A673 (cell line): Measurements from ENCODE around the gene VTI1A. TPM values are rescaled to one million over a fixed set of nuclear protein-coding genes. Genes with fewer than 3 reads are reported as not detected.
A peak's percentile ranks its signal among the peaks of the same experiment; 100 is the strongest.

Experiments
- BruUV-seq: library from RNA; stranded (reverse); fragments of 400-500 nt; replicated peaks from 2 replicates; lab custom pipeline; 2021; lab: Mats Ljungman, UMichigan
- CTCF ChIA-PET: fragments of 300-600 bp; sonication (Branson Sonifier 250); formaldehyde crosslinking; loops from one replicate; lab custom pipeline; 2022; ENCODE audit warnings: antibody characterized with exemption; lab: Charles Lee
- POLR2A ChIA-PET: fragments of 300-600 bp; sonication (Branson Sonifier 250); formaldehyde crosslinking; loops from one replicate; lab custom pipeline; 2022; ENCODE audit warnings: antibody characterized with exemption; ENCODE audit not compliant: low non-redundant PET; lab: Charles Lee
- DNase-seq: peaks from one replicate; pipeline ENCODE4 v3.0.0-alpha.2; 2015; ENCODE audit warnings: low spot score
- H3K27ac ChIP-seq: fragments of 200-600 bp; sonication (generic); 2 replicates; pipeline ENCODE4 v1.5.1; 2016; ENCODE audit warnings: mixed run types, low read depth, mild to moderate bottlenecking, mixed read lengths, antibody characterized with exemption, low read length; ENCODE audit not compliant: poor library complexity, severe bottlenecking
- H3K27me3 ChIP-seq: fragments of 200-600 bp; sonication (generic); replicated peaks from 2 replicates; pipeline ENCODE4 v1.6.1; 2017; ENCODE audit warnings: mixed run types, low read depth, mild to moderate bottlenecking, mixed read lengths, antibody characterized with exemption, low read length; ENCODE audit not compliant: insufficient read depth, poor library complexity
- H3K36me3 ChIP-seq: fragments of 200-600 bp; sonication (generic); 2 replicates; pipeline ENCODE4 v1.6.1; 2016; ENCODE audit warnings: mixed run types, mild to moderate bottlenecking, mixed read lengths, antibody characterized with exemption, low read length; ENCODE audit not compliant: insufficient read depth, poor library complexity, severe bottlenecking
- H3K4me1 ChIP-seq: fragments of 200-600 bp; sonication (generic); 2 replicates; pipeline ENCODE4 v1.6.1; 2017; ENCODE audit warnings: mixed run types, mild to moderate bottlenecking, mixed read lengths, antibody characterized with exemption, low read length; ENCODE audit not compliant: insufficient read depth, poor library complexity, severe bottlenecking
- H3K4me3 ChIP-seq: fragments of 200-600 bp; sonication (generic); 2 replicates; pipeline ENCODE4 v1.5.1; 2016; ENCODE audit warnings: low read depth, mixed run types, mild to moderate bottlenecking, mixed read lengths, low read length; ENCODE audit not compliant: poor library complexity, severe bottlenecking
- H3K9me3 ChIP-seq: fragments of 200-600 bp; sonication (generic); 2 replicates; pipeline ENCODE4 v1.6.1; 2016; ENCODE audit warnings: mixed run types, low read depth, mild to moderate bottlenecking, mixed read lengths, antibody characterized with exemption, low read length; ENCODE audit not compliant: poor library complexity, severe bottlenecking
- CTCF ChIP-seq: fragments of 300-800, 200-600 bp; sonication (generic); conservative IDR thresholded peaks from 2 replicates; pipeline ENCODE4 v1.5.1; 2017; ENCODE audit warnings: low read depth, mild to moderate bottlenecking, antibody characterized with exemption, low read length, moderate library complexity, mixed read lengths
- EZH2 ChIP-seq: fragments of 200-600 bp; sonication (generic); IDR thresholded peaks from 2 replicates; pipeline ENCODE4 v1.6.1; 2017; ENCODE audit warnings: borderline replicate concordance, low read depth, mild to moderate bottlenecking, mixed read lengths, antibody characterized with exemption, low read length; ENCODE audit not compliant: poor library complexity, severe bottlenecking
- intact Hi-C: fragments of 100-400 bp; cut with micrococcal nuclease; formaldehyde crosslinking; loops from one replicate; pipeline ENCODE4 v1.10.0; 2022; ENCODE audit not compliant: unreplicated experiment
- total RNA-seq: library from RNA; stranded (reverse); gene quantifications from 2 replicates; pipeline ENCODE4 v1.2.3, GENCODE V29; 2021

Gene VTI1A
- total RNA-seq, 1 experiment from 2014 or later = 38.7 TPM

- DNase-seq = peak; percentile 67
- Histone ChIP-seq H3K27ac (no peak overlapping the region), H3K36me3 (no peaks in the 10 kb centered on the region), H3K4me3 (no peak overlapping the region), H3K9me3 (no peaks in the 10 kb centered on the region), H3K27me3 (no peaks in the 10 kb centered on the region), H3K4me1 (peaks cover 4% of the 10 kb centered on the region)
- intact Hi-C loops = loop anchor here (5.0 to 10.0 kb wide), 2 partner anchors 406 to 664 kb away; no protein-coding TSS in a partner anchor
- no TSS peak for BruUV-seq
- ChIA-PET POLR2A (no interaction called here), CTCF (interaction anchor here (1.3 kb wide), 1 partner anchor 664 kb away, joined by 3 read pairs; no protein-coding TSS in a partner anchor)
- TF ChIP-seq CTCF (peak; percentile 76), EZH2 (no peak)
Observed at GRCh38 chr10:112721080-112721698, 274.2 kb downstream of the VTI1A start.

- DNase-seq = no peak
- intact Hi-C loops = loop anchor here (5.0 to 10.0 kb wide), 2 partner anchors 405 to 662 kb away; no protein-coding TSS in a partner anchor
- TF ChIP-seq CTCF = no peak
- TF ChIP-seq EZH2 = no peak
- POLR2A ChIA-PET = no interaction called here
- Histone ChIP-seq H3K27ac (no peak overlapping the region), H3K27me3 (no peaks in the 10 kb centered on the region), H3K4me1 (peaks cover 4% of the 10 kb centered on the region), H3K36me3 (no peaks in the 10 kb centered on the region), H3K9me3 (no peaks in the 10 kb centered on the region), H3K4me3 (no peak overlapping the region)
- no TSS peak for BruUV-seq
- CTCF ChIA-PET = no interaction called here
Observed at GRCh38 chr10:112722758-112723157, 275.7 kb downstream of the VTI1A start.

- Histone ChIP-seq H3K27ac (no peak overlapping the region), H3K4me3 (no peak overlapping the region), H3K9me3 (no peaks in the 10 kb centered on the region), H3K36me3 (no peaks in the 10 kb centered on the region), H3K4me1 (peaks cover 4% of the 10 kb centered on the region), H3K27me3 (no peaks in the 10 kb centered on the region)
- TF ChIP-seq EZH2 (no peak), CTCF (no peak)
- CTCF ChIA-PET = no interaction called here
- no TSS peak for BruUV-seq
- intact Hi-C loops = loop anchor here (5.0 to 10.0 kb wide), 2 partner anchors 403 to 661 kb away; no protein-coding TSS in a partner anchor
- DNase-seq = no peak
- POLR2A ChIA-PET = no interaction called here
Observed at GRCh38 chr10:112723876-112724275, 276.9 kb downstream of the VTI1A start.
